Measurements from ENCODE around the gene EPHB1. TPM values are rescaled to one million over a fixed set of nuclear protein-coding genes. Genes with fewer than 3 reads are reported as not detected.

Gene EPHB1
- total and polyA plus RNA-seq, 4 donors = 0.23 to 1.7 (median 0.52) TPM

GRCh38 chr3:135213822-135214221, 418.8 kb downstream of the EPHB1 start:
- no peaks in the 10 kb centered on the region for H3K36me3 ChIP-seq (ENCODE audit: control insufficient read depth in 4 of 4, insufficient read depth in 3 of 4, low read depth in 1 of 4, low read length in 3 of 4)
- H3K9ac ChIP-seq (ENCODE audit: low read depth in 1 of 2, low read length in 2 of 2) = no peak overlapping the region
- H3K9me3 ChIP-seq (ENCODE audit: control insufficient read depth in 4 of 4, low read length in 3 of 4) = no peaks in the 10 kb centered on the region
- no peak for DNase-seq (ENCODE audit: low spot score)
- 66% methylated on average over 5 of the region's 5 CpGs for WGBS
- H3K27me3 ChIP-seq (ENCODE audit: control insufficient read depth in 4 of 4, insufficient read depth in 4 of 4, low read length in 3 of 4) = no peaks in the 10 kb centered on the region
- peak overlapping the region; percentile 63 to 73 for H3K27ac ChIP-seq (ENCODE audit: low read depth in 1 of 2, low read length in 2 of 2)
- H3K4me3 ChIP-seq (ENCODE audit: low read depth in 1 of 3, low read length in 3 of 3) = no peak overlapping the region
- H3K4me1 ChIP-seq (ENCODE audit: control insufficient read depth in 4 of 4, insufficient read depth in 4 of 4, low read length in 3 of 4) = peaks cover 9 to 35% (median 30%) of the 10 kb centered on the region in 4 donors
- TF ChIP-seq ATF3 (IDR thresholded peaks at IDR 0.05) (no peak), TAF1 (conservative IDR thresholded peaks at IDR 0.05) (no peak), RAD21 (IDR thresholded peaks at IDR 0.05) (no peak), HNF4G (IDR thresholded peaks at IDR 0.05) (no peak), NR2F2 (IDR thresholded peaks at IDR 0.05) (no peak)

GRCh38 chr3:135214400-135214799, 419.3 kb downstream of the EPHB1 start:
- DNase-seq (ENCODE audit: low spot score) = no peak
- WGBS = 93% methylated on average over 5 of the region's 5 CpGs
- Histone ChIP-seq H3K27me3 (ENCODE audit: control insufficient read depth in 4 of 4, insufficient read depth in 4 of 4, low read length in 3 of 4) (no peaks in the 10 kb centered on the region), H3K27ac (ENCODE audit: low read depth in 1 of 2, low read length in 2 of 2) (no peak overlapping the region), H3K9me3 (ENCODE audit: control insufficient read depth in 4 of 4, low read length in 3 of 4) (no peaks in the 10 kb centered on the region), H3K36me3 (ENCODE audit: control insufficient read depth in 4 of 4, insufficient read depth in 3 of 4, low read depth in 1 of 4, low read length in 3 of 4) (no peaks in the 10 kb centered on the region), H3K4me3 (ENCODE audit: low read depth in 1 of 3, low read length in 3 of 3) (no peak overlapping the region), H3K9ac (ENCODE audit: low read depth in 1 of 2, low read length in 2 of 2) (no peak overlapping the region), H3K4me1 (ENCODE audit: control insufficient read depth in 4 of 4, insufficient read depth in 4 of 4, low read length in 3 of 4) (peaks cover 9 to 35% (median 31%) of the 10 kb centered on the region in 4 donors)
- TF ChIP-seq HNF4A (conservative IDR thresholded peaks at IDR 0.05) (no peak), GABPA (IDR thresholded peaks at IDR 0.05 in 1 of 2, conservative IDR thresholded peaks at IDR 0.05 in 1 of 2) (no peak), TAF1 (conservative IDR thresholded peaks at IDR 0.05) (no peak), NR2F2 (IDR thresholded peaks at IDR 0.05) (no peak), JUND (IDR thresholded peaks at IDR 0.05) (no peak), CTCF (IDR thresholded peaks at IDR 0.05; ENCODE audit: low read depth, low read length, missing input control) (no peak), RXRA (IDR thresholded peaks at IDR 0.05) (no peak), HNF4G (IDR thresholded peaks at IDR 0.05) (no peak), YY1 (IDR thresholded peaks at IDR 0.05) (no peak), ATF3 (IDR thresholded peaks at IDR 0.05) (no peak), FOXA2 (IDR thresholded peaks at IDR 0.05) (no peak)

GRCh38 chr3:135215516-135215915, 420.5 kb downstream of the EPHB1 start:
- no peak overlapping the region for H3K27ac ChIP-seq (ENCODE audit: low read depth in 1 of 2, low read length in 2 of 2)
- H3K36me3 ChIP-seq (ENCODE audit: control insufficient read depth in 4 of 4, insufficient read depth in 3 of 4, low read depth in 1 of 4, low read length in 3 of 4) = no peaks in the 10 kb centered on the region
- WGBS = 93% methylated on average over 6 of the region's 6 CpGs
- no peak for TF ChIP-seq REST (IDR thresholded peaks at IDR 0.05)
- TF ChIP-seq YY1 (IDR thresholded peaks at IDR 0.05) = no peak
- no peak for TF ChIP-seq EGR1 (IDR thresholded peaks at IDR 0.05; ENCODE audit: low read depth in 2 of 2)
- TF ChIP-seq ZBTB33 (IDR thresholded peaks at IDR 0.05) = no peak
- TF ChIP-seq MAX (IDR thresholded peaks at IDR 0.05) = no peak
- no peak for TF ChIP-seq HNF4A (conservative IDR thresholded peaks at IDR 0.05)
- no peaks in the 10 kb centered on the region for H3K27me3 ChIP-seq (ENCODE audit: control insufficient read depth in 4 of 4, insufficient read depth in 4 of 4, low read length in 3 of 4)
- H3K4me3 ChIP-seq (ENCODE audit: low read depth in 1 of 3, low read length in 3 of 3) = no peak overlapping the region
- DNase-seq (ENCODE audit: low spot score) = no peak
- no peak overlapping the region for H3K9ac ChIP-seq (ENCODE audit: low read depth in 1 of 2, low read length in 2 of 2)
- H3K9me3 ChIP-seq (ENCODE audit: control insufficient read depth in 4 of 4, low read length in 3 of 4) = no peaks in the 10 kb centered on the region
- peaks cover 9 to 35% (median 31%) of the 10 kb centered on the region in 4 donors for H3K4me1 ChIP-seq (ENCODE audit: control insufficient read depth in 4 of 4, insufficient read depth in 4 of 4, low read length in 3 of 4)
